CD4-positive, alpha-beta T cell treated with Interleukin-2 at 100 ng/mL for 4 hours (primary cell): Measurements from ENCODE around the gene MED14.

Experiments used
- DNase-seq: peaks from one replicate; pipeline ENCODE4 v3.0.0-alpha.2; 2020; ENCODE audit warnings: low spot score

MED14 gene

GRCh38 chrX:40603446-40603845 lies 131.9 kb downstream of the MED14 start:
- no peak for DNase-seq
